GM12878 (cell line): ENCODE measurements around the gene SFSWAP. TPM values are rescaled to one million over a fixed set of nuclear protein-coding genes. Genes with fewer than 3 reads are reported as not detected.
A peak's percentile ranks its signal among the peaks of the same experiment; 100 is the strongest.

Experiments
- ATAC-seq: fragments of 200-7000 bp; cut with Tn5 transposase; 3 replicates; pipeline ENCODE4 v1.9.1; 2020; ENCODE audit warnings: mild to moderate bottlenecking, moderate library complexity
- BruUV-seq: library from RNA; stranded (reverse); fragments of 400-500 nt; replicated peaks from 2 replicates; lab custom pipeline; 2021; lab: Mats Ljungman, UMichigan
- CTCF ChIA-PET: fragments of 300-600 bp; sonication (Branson Sonifier 250); formaldehyde crosslinking; extraction: SDS; loops from one replicate; lab custom pipeline; 2021; ENCODE audit warnings: inconsistent platforms; lab: Yijun Ruan, JAX
- POLR2A ChIA-PET: fragments of 350-600 bp; formaldehyde crosslinking; extraction: SDS; loops from one replicate; lab custom pipeline; 2021; ENCODE audit warnings: inconsistent platforms; lab: Charles Lee
- RAD21 ChIA-PET: fragments of 300-600 bp; sonication (Branson Sonifier 250); formaldehyde crosslinking; loops from one replicate; lab custom pipeline; 2023; ENCODE audit warnings: antibody characterized with exemption; ENCODE audit not compliant: unreplicated experiment; lab: Charles Lee
- SMC1A ChIA-PET: fragments of 300-600 bp; sonication (Branson Sonifier 250); formaldehyde crosslinking; loops from one replicate; lab custom pipeline; 2023; ENCODE audit not compliant: unreplicated experiment, uncharacterized antibody; lab: Charles Lee
- DNase-seq: peaks from one replicate; pipeline ENCODE4 v3.0.0-alpha.2; 2011; ENCODE audit warnings: low read depth, low spot score
- FAIRE-seq: peaks from 3 replicates; lab custom pipeline; 2011; peaks lifted over from hg19 to GRCh38; lab: Jason Lieb, UNC
- H2AFZ ChIP-seq: 2 replicates; pipeline ENCODE4 v1.6.0; 2011; ENCODE audit warnings: low read depth, low read length, control low read depth; ENCODE audit not compliant: control insufficient read depth
- H3K27ac ChIP-seq: 2 replicates; pipeline ENCODE4 v1.5.1; 2011; ENCODE audit warnings: control low read depth; ENCODE audit not compliant: control insufficient read depth, insufficient read depth
- H3K27me3 ChIP-seq, 2 experiments: replicated peaks in 1 of 2; 2 replicates each; pipeline versions ENCODE4 v1.6.0 to v1.6.1; 2011; ENCODE audit warnings: low read length in 1 of 2; ENCODE audit not compliant: control insufficient read depth in 2 of 2, insufficient read depth in 2 of 2
- H3K36me3 ChIP-seq, 2 experiments: 2 replicates each; pipeline ENCODE4 v1.5.1; 2011; ENCODE audit warnings: low read length in 1 of 2; ENCODE audit not compliant: control insufficient read depth in 2 of 2, insufficient read depth in 2 of 2
- H3K4me1 ChIP-seq: 2 replicates; pipeline ENCODE4 v1.6.1; 2011; ENCODE audit warnings: mild to moderate bottlenecking, low read length, moderate library complexity, mixed read lengths; ENCODE audit not compliant: control insufficient read depth, insufficient read depth
- H3K4me2 ChIP-seq: 2 replicates; pipeline ENCODE4 v1.6.0; 2011; ENCODE audit warnings: control low read depth; ENCODE audit not compliant: control insufficient read depth, insufficient read depth
- H3K4me3 ChIP-seq: fragments of 200-600 bp; sonication (generic); 2 replicates; pipeline ENCODE4 v1.5.1; 2016
- H3K79me2 ChIP-seq: 2 replicates; pipeline ENCODE4 v1.6.0; 2011; ENCODE audit warnings: low read length; ENCODE audit not compliant: control insufficient read depth, insufficient read depth
- H3K9ac ChIP-seq: 2 replicates; pipeline ENCODE4 v1.8.0; 2011; ENCODE audit warnings: low read length, control low read depth, mixed read lengths; ENCODE audit not compliant: control insufficient read depth, insufficient read depth
- H3K9me3 ChIP-seq: replicated peaks from 3 replicates; pipeline ENCODE4 v1.5.1; 2011; ENCODE audit warnings: mild to moderate bottlenecking, low read length; ENCODE audit not compliant: control insufficient read depth, insufficient read depth
- H4K20me1 ChIP-seq: 2 replicates; pipeline ENCODE4 v1.6.0; 2011; ENCODE audit not compliant: control insufficient read depth, insufficient read depth
- ATF2 ChIP-seq: IDR thresholded peaks from 2 replicates; pipeline ENCODE4 v1.6.1; 2012; ENCODE audit warnings: low read length, inconsistent platforms
- CUX1 ChIP-seq: IDR thresholded peaks from 2 replicates; pipeline ENCODE4 v1.6.1; 2012; ENCODE audit warnings: improper control_type of control experiment, low read depth, low read length; ENCODE audit not compliant: insufficient replicate concordance
- E4F1 ChIP-seq: fragments of 450-650 bp; IDR thresholded peaks from 2 replicates; pipeline ENCODE4 v1.6.1; 2018; ENCODE audit warnings: borderline replicate concordance, mild to moderate bottlenecking; ENCODE audit not compliant: partially characterized antibody
- KAT2A ChIP-seq: conservative IDR thresholded peaks from 2 replicates; pipeline ENCODE4 v1.6.1; 2011; ENCODE audit warnings: low read depth, low read length; ENCODE audit not compliant: control insufficient read depth
- MYC ChIP-seq: IDR thresholded peaks from 2 replicates; pipeline ENCODE4 v1.6.1; 2011; ENCODE audit warnings: mild to moderate bottlenecking, low read length, moderate library complexity, inconsistent platforms; ENCODE audit not compliant: insufficient read depth, insufficient replicate concordance, insufficient read length, severe bottlenecking
- POLR2AphosphoS5 ChIP-seq: IDR thresholded peaks from 2 replicates; pipeline ENCODE4 v1.6.1; 2011; ENCODE audit warnings: mild to moderate bottlenecking, low read length, inconsistent platforms
- SIX5 ChIP-seq: IDR thresholded peaks from 2 replicates; pipeline ENCODE4 v1.6.1; 2011; ENCODE audit warnings: mild to moderate bottlenecking, low read depth, low read length, moderate library complexity; ENCODE audit not compliant: severe bottlenecking
- YBX1 ChIP-seq: fragments of 450-650 bp; IDR thresholded peaks from 2 replicates; pipeline ENCODE4 v1.6.1; 2016; ENCODE audit warnings: antibody characterized with exemption
- YY1 ChIP-seq: IDR thresholded peaks from 2 replicates; pipeline ENCODE4 v1.6.1; 2011; ENCODE audit warnings: low read depth, mild to moderate bottlenecking, low read length
- ZZZ3 ChIP-seq: IDR thresholded peaks from 2 replicates; pipeline ENCODE4 v1.6.1; 2011; ENCODE audit warnings: low read depth; ENCODE audit not compliant: control insufficient read depth, insufficient read length
- WGBS: methylation state at CpG from one replicate; pipeline ENCODE4 v1.1.6; 2016; ENCODE audit warnings: low lambda C conversion rate; ENCODE audit not compliant: insufficient replicate concordance, insufficient coverage; ENCODE audit errors: missing lambda C conversion rate; 5-methylcytosine and 5-hydroxymethylcytosine counted together
- in situ Hi-C: fragments of 300-500 bp; cut with MboI; formaldehyde crosslinking; loops from 9 replicates; pipeline ENCODE4 v1.14.3; 2018; ENCODE audit warnings: mixed read lengths
- intact Hi-C: fragments of 100-400 bp; cut with micrococcal nuclease; formaldehyde crosslinking; loops from one replicate; pipeline ENCODE4 v1.14.2; 2022; ENCODE audit not compliant: unreplicated experiment
- polyA plus RNA-seq, 11 experiments: library from polyadenylated mRNA; depleted of rRNA in 4 of 11; unstranded in 6 of 11; stranded (reverse) in 5 of 11; fragments of >200 nt; fragmentation: Nextera tagmentation in 4 of 11; fragmentation: Illumina TruSeq in 1 of 11; extraction: Ambion mirVana in 4 of 11; extraction: Trizol in 1 of 11; gene quantifications; 1 replicate in 1 of 11; 2 replicates in 10 of 11; pipeline versions ENCODE4 v1.2.1 to v1.2.3, GENCODE V29; 2011 to 2016; ENCODE audit warnings: inconsistent platforms in 2 of 11, missing spikeins in 2 of 11, low read depth in 1 of 11
- total RNA-seq, 4 experiments: library from RNA; depleted of rRNA in 3 of 4; stranded (reverse); fragments of >200 nt in 3 of 4; fragmentation: Illumina TruSeq in 1 of 4; extraction: Trizol in 1 of 4; gene quantifications; 2 replicates each; pipeline versions ENCODE4 v1.2.1 to v1.2.3, GENCODE V29; 2013 to 2021

Gene SFSWAP
- total and polyA plus RNA-seq, 10 of the 15 experiments (the other 5 are each of a cell fraction or from before 2014, with no cell fraction given): 1.8 to 48.6 (median 25.0) TPM

GRCh38 chr12:131756441-131756840 is 45.6 kb downstream of the SFSWAP start (continued):
- no peak for TF ChIP-seq SIX5
- TF ChIP-seq E4F1: no peak
- TF ChIP-seq CUX1: no peak
- TF ChIP-seq POLR2AphosphoS5: no peak

GRCh38 chr12:131757111-131757510 is 46.2 kb downstream of the SFSWAP start:
- CTCF ChIA-PET: no interaction called here
- H3K27me3 ChIP-seq: no peaks in the 10 kb centered on the region
- TSS peak; percentile 10 for BruUV-seq
- H3K27ac ChIP-seq: no peak overlapping the region
- no peak overlapping the region for H3K4me3 ChIP-seq
- RAD21 ChIA-PET: no interaction called here
- H3K4me2 ChIP-seq: no peak overlapping the region
- no peaks in the 10 kb centered on the region for H4K20me1 ChIP-seq
- SMC1A ChIA-PET: no interaction called here
- intact Hi-C loops: no loop called here
- ATAC-seq (no peak), FAIRE-seq (no peak), DNase-seq (no peak)
- H3K9me3 ChIP-seq: no peaks in the 10 kb centered on the region; the same call in 2 of the 3 replicates
- H3K9ac ChIP-seq: no peak overlapping the region
- no peak overlapping the region for H2AFZ ChIP-seq
- WGBS: 98% methylated on average over 17 of the region's 17 CpGs
- peaks cover 32 to 37% of the 10 kb centered on the region in 2 experiments for H3K36me3 ChIP-seq
- POLR2A ChIA-PET: no interaction called here
- H3K79me2 ChIP-seq: no peaks in the 10 kb centered on the region
- in situ Hi-C loops: no loop called here
- H3K4me1 ChIP-seq: no peaks in the 10 kb centered on the region
- no peak for TF ChIP-seq KAT2A
- TF ChIP-seq ZZZ3: no peak
- TF ChIP-seq ATF2: no peak
- no peak for TF ChIP-seq E4F1
- no peak for TF ChIP-seq YBX1
- no peak for TF ChIP-seq YY1
- no peak for TF ChIP-seq MYC
